Spleen (tissue), 7 donors: ENCODE measurements around the gene ZNF571.

Source experiments
- CTCF ChIP-seq, 11 experiments: fragments of 200-600 bp in 7 of 11; fragments of 450-650 bp in 4 of 11; sonication (generic) in 4 of 11; IDR thresholded peaks in 8 of 11; conservative IDR thresholded peaks in 3 of 11; 1 replicate in 7 of 11; 2 replicates in 4 of 11; pipeline versions ENCODE4 v1.4.0 to v1.8.0; 2016 to 2021; ENCODE audit warnings: antibody characterized with exemption in 11 of 11, inconsistent platforms in 4 of 11, mild to moderate bottlenecking in 1 of 11
- POLR2A ChIP-seq, 3 donors: fragments of 450-650 bp; IDR thresholded peaks; one replicate each; pipeline ENCODE4 v1.5.1; 2017; ENCODE audit warnings: antibody characterized with exemption in 3 of 3, mild to moderate bottlenecking in 1 of 3
- POLR2AphosphoS5 ChIP-seq, 3 donors: sonication (generic); formaldehyde crosslinking; IDR thresholded peaks; one replicate each; pipeline ENCODE4 v1.5.1; 2017; ENCODE audit warnings: antibody characterized with exemption in 3 of 3
- donor health status: DM: no; HTN: no; CAD: no; lungs with moderate emphysema.
- donor health status: DM: no; HTN: no; CAD: no.
- donor health status: DM: no; HTN: no; CAD: no.

GRCh38 chr19:37565370-37565669, 29.3 kb downstream of the ZNF571 start:
- TF ChIP-seq CTCF (IDR thresholded peaks at IDR 0.05 in 8 of 11, conservative IDR thresholded peaks at IDR 0.05 in 3 of 11) (no peak), POLR2A (IDR thresholded peaks at IDR 0.05) (no peak), POLR2AphosphoS5 (IDR thresholded peaks at IDR 0.05) (no peak)
